RKO (cell line): ENCODE results near the gene MARS1.
"Not testable (repeated sequence)": the region's sequence is repeated elsewhere in the genome, so short reads cannot be mapped to it uniquely, and the experiment has no call there.

Experiments used
- DNase-seq: peaks from one replicate; pipeline ENCODE4 v3.0.0-alpha.2; 2016; ENCODE audit warnings: low spot score

MARS1 gene

DNA sequence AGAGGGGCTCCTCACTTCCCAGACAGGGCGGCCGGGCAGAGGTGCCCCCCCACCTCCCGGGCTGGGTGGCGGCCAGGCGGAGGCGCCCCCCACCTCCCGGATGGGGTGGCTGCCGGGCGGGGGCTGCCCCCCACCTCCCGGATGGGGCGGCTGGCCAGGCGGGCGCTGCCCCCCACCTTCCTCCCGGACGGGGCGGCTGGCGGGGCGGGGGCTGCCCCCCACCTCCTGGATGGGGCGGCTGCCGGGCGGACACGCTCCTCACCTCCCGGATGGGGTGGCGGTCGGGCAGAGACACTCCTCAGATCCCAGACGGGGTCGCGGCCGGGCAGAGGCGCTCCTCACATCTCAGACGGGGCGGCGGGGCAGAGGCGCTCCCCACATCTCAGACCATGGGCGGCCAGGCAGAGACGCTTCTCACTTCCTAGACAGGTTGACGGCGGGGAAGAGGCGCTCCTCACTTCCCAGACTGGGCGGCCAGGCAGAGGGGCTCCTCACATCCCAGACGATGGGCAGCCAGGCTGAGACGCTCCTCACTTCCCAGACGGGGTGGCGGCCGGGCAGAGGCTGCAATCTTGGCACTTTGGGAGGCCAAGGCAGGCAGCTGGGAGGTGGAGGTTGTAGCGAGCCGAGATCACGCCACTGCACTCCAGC, 7.3 kb downstream of the MARS1 start:
- DNase-seq = not testable (repeated sequence)

DNA sequence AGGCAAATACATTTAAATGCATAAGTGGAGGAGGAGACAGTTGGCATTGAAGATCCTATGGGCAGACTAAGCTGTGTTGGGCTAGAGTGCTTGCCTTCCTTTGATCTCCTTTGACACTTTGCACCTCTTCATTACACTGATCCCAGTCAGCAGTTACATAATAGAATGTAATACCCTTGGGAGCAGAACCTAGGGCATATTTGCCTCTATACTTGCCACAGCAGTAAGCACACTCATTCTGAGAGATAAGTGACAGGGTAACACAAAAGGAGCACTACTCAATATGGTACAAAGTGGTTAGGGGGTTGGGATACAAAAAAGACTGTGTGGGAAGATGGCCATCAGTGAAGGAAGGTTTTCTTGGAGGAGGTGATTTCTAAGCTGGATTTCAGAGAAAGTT, 9.0 kb downstream of the MARS1 start:
- no peak for DNase-seq

DNA sequence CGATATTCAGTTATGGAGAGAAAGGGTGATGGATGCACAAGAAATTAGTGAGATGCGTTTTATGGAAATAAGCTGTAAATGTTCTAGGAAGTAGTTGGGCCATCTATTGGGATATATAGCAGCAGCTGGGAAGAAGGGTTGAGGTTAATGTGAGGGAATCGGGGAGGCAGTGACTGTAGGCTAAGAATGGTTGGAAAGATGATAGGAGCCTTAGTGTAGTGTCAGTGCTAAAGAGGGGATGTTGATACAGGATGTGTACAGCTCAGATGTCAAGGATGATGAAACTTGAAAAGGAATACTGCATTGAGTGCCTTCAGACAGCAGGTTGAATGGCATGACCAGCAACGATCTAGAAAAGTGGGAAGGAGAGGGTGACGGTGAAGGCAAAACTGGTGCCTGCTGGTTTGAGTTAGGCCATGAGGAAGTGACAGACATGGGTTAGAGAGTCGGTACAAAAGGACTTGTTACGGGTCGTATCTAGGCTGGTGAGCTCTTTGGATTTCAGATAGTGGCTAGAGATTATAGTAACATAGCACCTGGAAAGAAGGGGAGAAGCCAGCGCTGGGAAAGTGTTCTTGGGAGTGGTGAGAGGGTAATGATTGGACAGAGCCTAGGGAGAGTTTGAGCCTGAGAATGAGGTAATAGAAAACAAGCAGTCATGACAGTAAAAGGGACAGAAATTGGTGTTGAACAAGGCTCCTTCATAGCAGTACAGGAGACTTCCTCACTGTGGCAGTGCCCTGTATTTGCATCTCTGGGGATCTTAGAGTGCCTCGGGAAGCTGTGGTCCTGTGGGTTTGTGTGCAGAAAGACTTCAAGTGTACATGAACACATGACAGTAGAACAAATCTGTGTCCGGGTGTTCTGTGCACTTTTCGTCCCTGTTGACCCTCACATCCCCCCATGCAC, 9.6 kb downstream of the MARS1 start:
- DNase-seq = no peak

DNA sequence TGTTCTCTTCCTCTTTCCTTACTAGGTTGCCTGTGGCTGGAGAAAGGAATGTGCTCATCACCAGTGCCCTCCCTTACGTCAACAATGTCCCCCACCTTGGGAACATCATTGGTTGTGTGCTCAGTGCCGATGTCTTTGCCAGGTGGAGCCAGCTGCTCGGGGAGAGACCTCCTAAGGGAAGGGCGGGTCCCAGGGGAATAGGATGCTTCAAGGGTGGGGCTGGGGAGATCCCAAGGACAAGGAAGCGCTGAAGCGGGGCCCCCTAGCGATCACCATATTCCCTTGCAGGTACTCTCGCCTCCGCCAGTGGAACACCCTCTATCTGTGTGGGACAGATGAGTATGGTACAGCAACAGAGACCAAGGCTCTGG, 10.2 kb downstream of the MARS1 start:
- no peak for DNase-seq

DNA sequence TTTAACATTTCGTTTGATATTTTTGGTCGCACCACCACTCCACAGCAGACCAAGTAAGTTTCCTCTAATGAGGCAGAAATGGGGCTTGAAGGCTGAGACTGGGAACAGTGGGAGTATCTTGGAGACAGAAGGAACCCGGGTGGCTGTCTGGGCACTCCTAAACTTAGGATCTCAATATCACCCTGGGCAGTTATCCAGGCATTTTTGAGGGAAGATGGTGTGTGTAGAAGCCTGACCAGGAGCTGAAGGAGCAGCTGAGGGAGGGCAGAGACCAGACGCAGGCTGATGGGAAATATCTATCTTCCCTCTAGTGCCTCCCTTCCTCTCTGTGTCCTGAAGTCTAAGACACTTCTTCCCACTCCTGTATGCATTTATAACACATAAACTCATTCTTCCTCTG, 10.7 kb downstream of the MARS1 start:
- DNase-seq = no peak

DNA sequence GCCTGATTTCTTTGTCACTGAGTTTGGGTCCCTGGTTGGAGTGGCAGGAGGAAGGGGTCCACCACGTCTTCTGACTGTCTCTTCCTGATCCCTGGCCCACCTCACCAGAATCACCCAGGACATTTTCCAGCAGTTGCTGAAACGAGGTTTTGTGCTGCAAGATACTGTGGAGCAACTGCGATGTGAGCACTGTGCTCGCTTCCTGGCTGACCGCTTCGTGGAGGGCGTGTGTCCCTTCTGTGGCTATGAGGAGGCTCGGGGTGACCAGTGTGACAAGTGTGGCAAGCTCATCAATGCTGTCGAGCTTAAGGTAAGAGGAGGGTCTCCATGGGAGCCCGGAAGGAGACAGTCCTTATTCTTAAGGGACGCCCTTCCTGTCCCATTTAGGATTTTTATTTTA, 12.3 kb downstream of the MARS1 start:
- no peak for DNase-seq

DNA sequence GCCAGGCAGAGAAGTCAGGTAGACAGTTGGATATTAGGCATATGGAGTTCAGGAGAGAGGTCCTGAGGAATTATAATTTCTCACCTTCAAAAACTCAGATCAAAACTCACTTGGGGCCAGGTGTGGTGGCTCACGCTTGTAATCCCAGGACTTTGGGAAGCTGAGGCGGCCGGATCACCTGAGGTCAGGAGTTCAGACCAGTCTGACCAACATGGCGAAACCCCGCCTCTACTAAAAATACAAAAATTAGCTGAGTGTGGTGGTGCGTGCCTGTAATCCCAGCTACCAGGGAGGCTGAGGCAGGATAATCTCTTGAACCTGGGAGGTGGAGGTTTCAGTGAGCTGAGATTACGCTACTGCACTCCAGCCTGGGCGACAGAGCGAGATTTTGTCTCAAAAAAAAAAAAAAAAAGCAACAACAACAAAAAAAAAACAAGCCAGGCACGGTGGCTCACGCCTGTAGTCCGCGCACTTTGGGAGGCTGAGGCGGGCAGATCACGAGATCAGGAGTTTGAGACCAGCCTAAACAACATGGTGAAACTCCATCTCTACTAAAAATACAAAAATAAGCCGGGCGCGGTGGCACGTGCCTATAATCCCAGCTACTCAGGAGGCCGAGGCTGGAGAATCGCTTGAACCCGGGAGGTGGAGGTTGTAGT, 14.6 kb downstream of the MARS1 start:
- DNase-seq = not testable (repeated sequence)

DNA sequence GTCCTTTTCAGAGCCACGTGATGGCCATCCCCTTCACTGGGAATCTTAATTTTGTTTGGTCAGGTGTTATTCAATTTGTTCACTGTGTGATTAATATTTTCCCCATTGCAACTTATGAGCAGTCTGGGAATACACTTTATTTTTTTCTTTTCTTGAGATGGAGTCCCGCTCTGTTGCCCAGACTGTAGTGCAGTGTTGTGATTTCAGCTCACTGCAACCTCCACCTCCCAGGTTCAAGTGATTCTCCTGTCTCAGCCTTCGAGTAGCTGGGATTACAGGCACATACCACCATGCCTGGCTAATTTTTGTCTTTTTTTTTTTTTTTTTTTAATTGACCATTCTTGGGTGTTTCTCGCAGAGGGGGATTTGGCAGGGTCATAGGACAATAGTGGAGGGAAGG, 18.7 kb downstream of the MARS1 start:
- DNase-seq = not testable (repeated sequence)

DNA sequence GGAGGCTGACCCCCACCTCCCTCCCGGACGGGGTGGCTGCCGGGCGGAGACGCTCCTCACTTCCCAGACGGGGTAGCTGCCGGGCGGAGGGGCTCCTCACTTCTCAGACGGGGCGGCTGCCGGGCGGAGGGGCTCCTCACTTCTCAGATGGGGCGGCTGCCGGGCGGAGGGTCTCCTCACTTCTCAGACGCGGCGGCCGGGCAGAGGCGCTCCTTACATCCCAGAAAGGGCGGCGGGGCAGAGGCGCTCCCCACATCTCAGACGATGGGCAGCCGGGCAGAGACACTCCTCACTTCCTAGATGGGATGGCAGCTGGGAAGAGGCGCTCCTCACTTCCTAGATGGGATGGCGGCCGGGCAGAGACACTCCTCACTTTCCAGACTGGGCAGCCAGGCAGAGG, 19.9 kb downstream of the MARS1 start:
- not testable (repeated sequence) for DNase-seq

DNA sequence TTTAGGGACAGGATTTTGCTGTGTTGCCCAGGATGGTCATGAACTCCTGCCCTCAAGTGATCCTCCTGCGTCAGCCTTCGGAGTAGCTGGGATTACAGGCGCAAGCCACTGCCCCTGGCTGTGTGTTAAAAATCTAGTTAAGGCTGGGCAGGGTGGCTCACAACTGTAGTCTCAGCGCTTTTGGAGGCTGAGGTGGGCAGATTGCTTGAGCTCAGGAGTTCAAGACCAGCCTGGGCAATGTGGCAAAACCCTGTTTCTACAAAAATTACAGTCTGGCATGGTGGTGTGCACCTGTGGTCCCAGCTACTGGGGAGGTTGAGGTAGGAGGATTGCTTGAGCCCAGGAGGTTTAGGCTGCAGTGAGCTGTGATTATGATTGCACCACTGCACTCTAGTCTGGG, 23.3 kb downstream of the MARS1 start:
- DNase-seq = no peak

DNA sequence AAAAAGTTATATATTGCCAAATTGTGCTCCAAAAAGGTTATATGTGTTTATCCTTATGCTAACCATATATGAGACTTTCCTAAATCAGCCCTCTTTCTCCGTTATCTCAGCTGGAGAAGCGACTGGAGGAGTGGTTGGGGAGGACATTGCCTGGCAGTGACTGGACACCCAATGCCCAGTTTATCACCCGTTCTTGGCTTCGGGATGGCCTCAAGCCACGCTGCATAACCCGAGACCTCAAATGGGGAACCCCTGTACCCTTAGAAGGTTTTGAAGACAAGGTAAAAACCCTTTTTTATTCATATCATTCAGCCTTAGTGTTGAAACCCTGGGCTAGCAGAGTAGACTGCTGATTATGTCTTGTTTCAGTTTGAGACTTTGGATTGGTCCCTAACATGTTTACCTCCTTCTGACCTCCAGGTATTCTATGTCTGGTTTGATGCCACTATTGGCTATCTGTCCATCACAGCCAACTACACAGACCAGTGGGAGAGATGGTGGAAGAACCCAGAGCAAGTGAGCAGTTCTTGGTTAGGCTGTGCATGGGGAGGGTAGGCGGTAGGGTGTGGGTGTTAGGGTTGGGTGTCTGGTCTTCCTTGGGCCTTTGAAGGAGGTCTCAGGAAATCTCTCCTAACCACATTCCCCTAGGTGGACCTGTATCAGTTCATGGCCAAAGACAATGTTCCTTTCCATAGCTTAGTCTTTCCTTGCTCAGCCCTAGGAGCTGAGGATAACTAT, 23.9 kb downstream of the MARS1 start:
- no peak for DNase-seq

DNA sequence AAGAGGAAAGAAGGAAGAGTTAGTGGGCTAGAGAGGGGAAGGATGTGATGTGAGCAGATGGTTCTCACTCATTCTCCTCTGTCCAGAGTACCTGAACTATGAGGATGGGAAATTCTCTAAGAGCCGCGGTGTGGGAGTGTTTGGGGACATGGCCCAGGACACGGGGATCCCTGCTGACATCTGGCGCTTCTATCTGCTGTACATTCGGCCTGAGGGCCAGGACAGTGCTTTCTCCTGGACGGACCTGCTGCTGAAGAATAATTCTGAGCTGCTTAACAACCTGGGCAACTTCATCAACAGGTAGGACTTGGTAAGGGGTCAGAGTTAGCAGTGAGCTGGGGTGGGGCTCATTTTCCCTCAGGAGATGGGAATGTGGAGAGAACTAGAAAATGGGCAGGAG, 24.8 kb downstream of the MARS1 start:
- no peak for DNase-seq

DNA sequence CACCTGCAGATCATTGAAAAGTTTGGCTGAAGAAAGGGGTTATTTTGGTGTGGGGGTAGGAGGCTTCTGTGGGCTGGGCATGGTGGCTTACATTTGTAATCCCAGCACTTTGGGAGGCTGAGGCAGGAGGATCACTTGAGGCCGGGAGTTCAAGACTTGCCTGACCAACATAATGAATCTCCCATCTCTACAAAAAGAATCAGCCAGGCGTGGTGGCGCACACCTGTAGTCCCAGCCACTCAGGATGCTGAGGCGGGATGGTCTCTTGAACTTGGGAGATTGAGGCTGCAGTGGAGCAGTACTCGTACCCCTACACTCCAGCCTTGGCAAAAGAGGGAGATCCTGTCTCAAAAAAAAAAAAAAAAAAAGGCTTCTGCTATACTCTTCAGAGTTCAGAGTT, 25.4 kb downstream of the MARS1 start:
- DNase-seq = no peak

DNA sequence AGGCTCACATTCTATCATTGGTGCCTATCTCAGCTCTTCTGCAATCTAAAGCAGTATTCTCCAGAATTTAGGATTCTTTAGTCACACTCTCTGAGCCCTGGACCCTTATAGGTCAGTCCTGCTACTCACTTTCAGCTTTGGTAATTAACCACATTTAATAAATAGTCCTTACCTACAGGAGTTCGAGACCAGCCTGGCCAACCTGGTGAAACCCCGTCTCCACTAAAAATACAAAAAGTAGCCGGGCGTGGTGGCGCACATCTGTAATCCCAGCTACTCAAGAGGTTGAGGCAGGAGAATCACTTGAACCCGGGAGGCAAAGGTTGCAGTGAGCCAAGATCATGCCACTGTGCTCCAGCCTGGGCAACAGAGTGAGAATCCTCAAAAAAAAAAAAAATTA, 25.8 kb downstream of the MARS1 start:
- not testable (repeated sequence) for DNase-seq

DNA sequence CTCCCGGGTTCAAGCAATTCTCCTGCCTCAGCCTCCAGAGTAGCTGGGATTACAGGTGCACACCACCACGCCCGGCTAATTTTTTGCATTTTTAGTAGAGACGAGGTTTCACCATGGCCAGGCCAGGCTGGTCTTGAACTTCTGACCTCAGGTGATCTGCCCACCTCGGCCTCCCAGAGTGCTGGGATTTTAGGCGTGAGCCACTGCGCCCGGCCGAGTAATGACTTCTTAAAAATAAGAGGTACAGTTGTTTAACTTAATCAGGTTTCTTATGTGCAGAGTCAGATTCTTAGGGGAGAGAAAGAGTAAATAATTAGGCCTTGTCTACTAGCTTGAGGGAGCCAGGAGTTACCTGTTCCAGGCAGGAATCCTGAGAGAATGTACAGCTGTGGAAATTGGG, 26.4 kb downstream of the MARS1 start:
- not testable (repeated sequence) for DNase-seq

DNA sequence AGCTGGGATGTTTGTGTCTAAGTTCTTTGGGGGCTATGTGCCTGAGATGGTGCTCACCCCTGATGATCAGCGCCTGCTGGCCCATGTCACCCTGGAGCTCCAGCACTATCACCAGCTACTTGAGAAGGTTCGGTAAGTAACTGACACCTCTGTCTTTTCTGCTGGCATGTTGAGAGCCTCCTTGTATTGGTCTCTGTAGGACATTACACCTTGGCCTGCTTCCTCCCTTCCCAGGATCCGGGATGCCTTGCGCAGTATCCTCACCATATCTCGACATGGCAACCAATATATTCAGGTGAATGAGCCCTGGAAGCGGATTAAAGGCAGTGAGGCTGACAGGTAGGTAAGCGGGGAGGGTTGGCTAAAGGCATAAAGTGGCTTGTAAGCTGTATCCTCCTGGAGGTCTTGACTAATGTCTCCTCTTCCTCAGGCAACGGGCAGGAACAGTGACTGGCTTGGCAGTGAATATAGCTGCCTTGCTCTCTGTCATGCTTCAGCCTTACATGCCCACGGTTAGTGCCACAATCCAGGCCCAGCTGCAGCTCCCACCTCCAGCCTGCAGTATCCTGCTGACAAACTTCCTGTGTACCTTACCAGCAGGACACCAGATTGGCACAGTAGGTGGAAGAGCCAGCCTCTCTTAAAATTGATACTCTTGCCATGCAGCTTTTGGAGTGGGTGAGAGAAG, 27.0 kb downstream of the MARS1 start:
- DNase-seq = no peak

DNA sequence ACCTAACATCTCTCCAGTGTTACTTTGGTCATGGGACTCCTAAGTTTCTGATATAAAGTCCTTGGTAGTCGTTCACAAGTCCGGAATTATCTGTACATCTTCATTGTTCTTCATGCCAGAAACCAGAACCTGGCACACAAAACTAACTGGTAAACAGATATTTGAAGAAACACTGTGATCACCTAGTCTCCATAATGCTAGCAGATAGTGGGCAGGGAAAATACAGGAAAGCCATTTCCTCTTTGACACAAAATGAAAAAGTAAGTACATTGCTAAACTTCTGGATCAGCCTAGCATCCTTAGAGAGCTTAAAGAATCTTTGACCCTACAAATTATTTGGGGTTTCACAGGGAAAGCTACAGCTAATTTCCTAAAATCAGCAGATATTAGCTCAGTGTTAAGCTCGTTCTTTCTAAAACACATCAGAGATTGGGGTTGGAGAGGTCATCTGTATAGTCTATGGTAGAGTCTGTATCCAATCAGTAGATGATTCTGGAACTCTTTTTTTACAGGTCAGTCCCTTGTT, 27.6 kb downstream of the MARS1 start:
- DNase-seq = no peak

DNA sequence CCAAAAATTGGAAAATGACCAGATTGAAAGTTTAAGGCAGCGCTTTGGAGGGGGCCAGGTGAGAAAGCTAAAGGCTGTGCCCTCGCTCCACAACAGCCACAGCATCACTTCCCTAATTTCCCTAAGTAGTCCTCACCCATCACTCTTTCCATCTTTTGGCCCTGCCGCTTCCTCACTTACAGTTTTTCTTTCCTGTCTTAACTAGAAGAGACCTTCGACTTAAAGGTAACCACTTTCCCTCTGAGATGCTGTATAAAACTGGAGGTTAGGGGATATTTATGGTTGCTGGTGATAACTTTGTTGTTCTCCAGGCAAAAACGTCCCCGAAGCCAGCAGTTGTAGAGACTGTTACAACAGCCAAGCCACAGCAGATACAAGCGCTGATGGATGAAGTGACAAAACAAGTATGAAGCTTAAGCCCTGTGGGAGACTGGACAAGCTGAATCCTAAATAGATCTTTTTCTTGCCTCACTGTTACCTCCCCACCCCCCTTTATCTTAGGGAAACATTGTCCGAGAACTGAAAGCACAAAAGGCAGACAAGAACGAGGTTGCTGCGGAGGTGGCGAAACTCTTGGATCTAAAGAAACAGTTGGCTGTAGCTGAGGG, 28.2 kb downstream of the MARS1 start:
- no peak for DNase-seq

DNA sequence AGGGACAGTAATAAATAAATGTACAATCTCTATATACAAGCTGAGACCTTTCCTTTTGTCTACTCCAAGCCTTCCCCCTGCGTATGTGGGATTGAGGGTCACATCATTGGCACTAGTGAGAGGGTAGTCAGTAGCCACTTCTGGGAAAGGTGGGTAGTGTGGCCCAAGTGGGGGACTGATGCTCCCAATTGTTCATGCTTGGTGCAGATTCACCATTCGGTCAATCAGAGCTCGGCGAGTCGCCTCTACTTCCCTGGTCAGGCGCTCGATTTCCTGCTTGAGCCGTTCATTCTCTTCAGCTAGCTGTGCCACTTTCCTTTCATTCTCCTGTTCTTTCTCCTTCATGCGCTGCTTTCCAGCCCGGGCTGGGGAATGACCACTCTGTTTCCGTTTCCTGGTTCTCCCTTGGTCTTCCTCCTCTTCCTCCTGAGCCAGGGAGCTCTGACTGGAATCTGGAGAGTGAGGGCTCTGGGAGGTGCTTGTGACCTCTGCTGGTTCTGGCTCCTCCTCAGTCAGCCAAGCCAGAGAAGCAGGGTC, 28.8 kb downstream of the MARS1 start:
- DNase-seq = no peak

DNA sequence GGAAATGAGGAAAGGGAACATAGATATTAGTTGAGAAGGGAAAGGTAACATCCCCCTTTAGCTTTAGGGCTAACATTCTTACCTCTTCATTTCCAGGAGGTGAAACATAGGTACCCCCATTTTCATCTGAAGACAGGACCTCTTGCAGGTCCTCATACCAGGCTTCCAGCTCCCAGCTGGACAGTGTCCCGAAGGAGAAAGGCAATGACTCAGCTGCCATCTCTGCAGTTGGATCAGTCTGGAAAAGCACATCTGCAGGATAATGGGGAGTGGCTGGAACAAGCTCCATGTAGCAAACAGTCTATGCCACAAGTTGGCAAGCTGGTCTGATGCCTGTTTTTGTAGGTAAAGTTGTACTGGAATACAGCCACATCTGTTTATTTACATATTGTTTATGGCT, 29.3 kb downstream of the MARS1 start:
- DNase-seq = peak; percentile 73

DNA sequence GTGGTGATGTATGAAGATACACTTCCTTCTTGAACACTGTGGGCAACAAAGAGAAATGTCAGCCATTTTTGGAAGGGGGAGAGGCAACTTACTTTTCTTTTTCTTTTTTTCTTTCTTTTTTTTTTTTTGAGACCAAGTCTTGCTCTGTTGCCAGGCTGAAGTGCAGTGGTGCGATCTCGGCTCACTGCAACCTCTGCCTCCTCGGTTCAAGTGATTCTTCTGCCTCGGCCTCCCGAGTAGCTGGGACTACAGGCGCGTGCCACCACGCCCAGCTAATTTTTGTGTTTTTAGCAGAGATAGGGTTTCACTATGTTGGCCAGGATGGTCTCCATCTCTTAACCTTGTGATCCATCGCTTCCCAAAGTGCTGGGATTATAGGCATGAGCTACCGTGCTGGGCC, 29.9 kb downstream of the MARS1 start:
- DNase-seq = not testable (repeated sequence)
